Liver (tissue), 3 donors: ENCODE data around the gene COP1.

ENCODE experiments used
- CTCF ChIP-seq: fragments of 150-350 bp; IDR thresholded peaks from 2 replicates; pipeline ENCODE4 v1.5.1; 2017; ENCODE audit warnings: improper control_type of control experiment, low read depth, low read length; ENCODE audit not compliant: missing input control
- JUND ChIP-seq, 2 donors: IDR thresholded peaks; 2 replicates each; pipeline ENCODE4 v1.6.1; 2016; ENCODE audit warnings: antibody characterized with exemption in 2 of 2
- donor health status: healthy.
- donor health status: healthy.

- TF ChIP-seq JUND (IDR thresholded peaks at IDR 0.05) = no peak
- no peak for TF ChIP-seq CTCF
Measured at GRCh38 chr1:176205332-176205914, 1.7 kb downstream of the COP1 start.
